Keratinocyte (primary cell): ENCODE results near the gene THRAP3. TPM values are rescaled to one million over a fixed set of nuclear protein-coding genes. Genes with fewer than 3 reads are reported as not detected.

Source experiments
- DNase-seq: peaks from one replicate; pipeline ENCODE4 v3.0.0-alpha.2; 2011; ENCODE audit warnings: low read depth, missing footprints, low spot score
- FAIRE-seq: peaks from 2 replicates; lab custom pipeline; 2011; peaks lifted over from hg19 to GRCh38; lab: Jason Lieb, UNC
- H2AFZ ChIP-seq: 2 replicates; pipeline ENCODE4 v1.6.0; 2012; ENCODE audit warnings: low read length, control low read depth, inconsistent platforms; ENCODE audit not compliant: control insufficient read depth
- H3K27ac ChIP-seq: 2 replicates; pipeline ENCODE4 v1.5.1; 2011; ENCODE audit warnings: low read length; ENCODE audit not compliant: control insufficient read depth, insufficient read depth
- H3K27me3 ChIP-seq: 3 replicates; pipeline ENCODE4 v1.6.0; 2011; ENCODE audit warnings: low read length; ENCODE audit not compliant: control insufficient read depth, insufficient read depth; ENCODE audit errors: extremely low read depth
- H3K36me3 ChIP-seq, 2 experiments: 2 replicates in 1 of 2; 3 replicates in 1 of 2; pipeline ENCODE4 v1.5.1; 2011; ENCODE audit warnings: low read length in 2 of 2, mild to moderate bottlenecking in 1 of 2; ENCODE audit not compliant: control insufficient read depth in 2 of 2, insufficient read depth in 2 of 2; ENCODE audit errors: extremely low read depth in 1 of 2
- H3K4me1 ChIP-seq: 3 replicates; pipeline ENCODE4 v1.5.1; 2011; ENCODE audit warnings: low read length; ENCODE audit not compliant: control insufficient read depth, insufficient read depth; ENCODE audit errors: extremely low read depth
- H3K4me2 ChIP-seq: 3 replicates; pipeline ENCODE4 v1.6.0; 2011; ENCODE audit warnings: low read depth, low read length; ENCODE audit not compliant: control insufficient read depth, insufficient read depth; ENCODE audit errors: extremely low read depth
- H3K4me3 ChIP-seq, 3 experiments: fragments of 200-600 bp in 1 of 3; sonication (generic) in 1 of 3; 2 replicates in 2 of 3; 3 replicates in 1 of 3; pipeline ENCODE4 v1.5.1; 2011 to 2016; ENCODE audit warnings: low read length in 3 of 3, mild to moderate bottlenecking in 3 of 3, control low read depth in 2 of 3, inconsistent platforms in 1 of 3, low read depth in 1 of 3, mixed read lengths in 1 of 3, mixed run types in 1 of 3, moderate library complexity in 1 of 3; ENCODE audit not compliant: control insufficient read depth in 2 of 3, insufficient read depth in 2 of 3; ENCODE audit errors: extremely low read depth in 1 of 3
- H3K79me2 ChIP-seq: 2 replicates; pipeline ENCODE4 v1.6.0; 2012; ENCODE audit warnings: low read length; ENCODE audit not compliant: control insufficient read depth, insufficient read depth
- H3K9ac ChIP-seq: 3 replicates; pipeline ENCODE4 v1.6.0; 2011; ENCODE audit warnings: low read length; ENCODE audit not compliant: control insufficient read depth, insufficient read depth; ENCODE audit errors: extremely low read depth
- H3K9me1 ChIP-seq: 3 replicates; pipeline ENCODE4 v1.6.0; 2011; ENCODE audit warnings: low read length; ENCODE audit not compliant: control insufficient read depth, insufficient read depth; ENCODE audit errors: extremely low read depth
- H3K9me3 ChIP-seq: 2 replicates; pipeline ENCODE4 v1.5.1; 2012; ENCODE audit warnings: low read depth, low read length; ENCODE audit not compliant: control insufficient read depth
- H4K20me1 ChIP-seq: 3 replicates; pipeline ENCODE4 v1.6.0; 2011; ENCODE audit warnings: low read length; ENCODE audit not compliant: control insufficient read depth, insufficient read depth; ENCODE audit errors: extremely low read depth
- EZH2 ChIP-seq: IDR thresholded peaks from one replicate; pipeline ENCODE4 v1.6.1; 2012; ENCODE audit warnings: inconsistent platforms, mild to moderate bottlenecking, low read length, moderate library complexity
- dilution Hi-C: fragments of 300-500 bp; cut with MboI; formaldehyde crosslinking; loops from one replicate; pipeline ENCODE4 v1.7.0; 2020; ENCODE audit warnings: low sequenced_read_pairs; ENCODE audit not compliant: extremely low pct_ligation_motif_present
- polyA plus RNA-seq, 5 experiments: library from polyadenylated mRNA; depleted of rRNA in 3 of 5; stranded (reverse) in 3 of 5; stranded (forward) in 1 of 5; unstranded in 1 of 5; fragments of >200 nt; gene quantifications; 1 replicate in 1 of 5; 2 replicates in 3 of 5; 3 replicates in 1 of 5; pipeline versions ENCODE4 v1.2.1 to v1.2.3, GENCODE V29; 2011 to 2012; ENCODE audit warnings: missing spikeins in 2 of 5, low read depth in 1 of 5, low replicate concordance in 1 of 5
- TF ChIP-seq, protein P1 (sequence below), 3 experiments: IDR thresholded peaks in 1 of 3; conservative IDR thresholded peaks in 1 of 3; optimal IDR thresholded peaks in 1 of 3; 2 replicates in 2 of 3; 3 replicates in 1 of 3; pipeline versions ENCODE3 to v1.5.1; 2011; ENCODE audit warnings: low read length in 3 of 3, mild to moderate bottlenecking in 3 of 3, moderate library complexity in 2 of 3, control low read depth in 1 of 3, inconsistent platforms in 1 of 3; ENCODE audit not compliant: insufficient read depth in 2 of 3; ENCODE audit errors: extremely low read depth in 1 of 3

THRAP3 gene
- polyA plus RNA-seq, 1 donor (not counting 4 experiments of a cell fraction or from before 2014, with no cell fraction given) = 79.6 TPM

- H3K9me3 ChIP-seq = no peaks in the 10 kb centered on the region
- H2AFZ ChIP-seq = no peak overlapping the region
- no peaks in the 10 kb centered on the region for H3K9me1 ChIP-seq
- H3K36me3 ChIP-seq = peaks cover 19 to 44% of the 10 kb centered on the region in 2 experiments
- no peak for DNase-seq
- no peak overlapping the region for H3K4me3 ChIP-seq
- no peaks in the 10 kb centered on the region for H4K20me1 ChIP-seq
- peaks cover 36% of the 10 kb centered on the region for H3K4me1 ChIP-seq
- FAIRE-seq = no peak
- dilution Hi-C loops = no loop called here
- no peaks in the 10 kb centered on the region for H3K27me3 ChIP-seq
- no peak overlapping the region for H3K9ac ChIP-seq
- H3K79me2 ChIP-seq = peaks cover 10% of the 10 kb centered on the region
- H3K27ac ChIP-seq = no peak overlapping the region
- H3K4me2 ChIP-seq = no peak overlapping the region
- TF ChIP-seq EZH2 = no peak
- TF ChIP-seq, protein P1, sequence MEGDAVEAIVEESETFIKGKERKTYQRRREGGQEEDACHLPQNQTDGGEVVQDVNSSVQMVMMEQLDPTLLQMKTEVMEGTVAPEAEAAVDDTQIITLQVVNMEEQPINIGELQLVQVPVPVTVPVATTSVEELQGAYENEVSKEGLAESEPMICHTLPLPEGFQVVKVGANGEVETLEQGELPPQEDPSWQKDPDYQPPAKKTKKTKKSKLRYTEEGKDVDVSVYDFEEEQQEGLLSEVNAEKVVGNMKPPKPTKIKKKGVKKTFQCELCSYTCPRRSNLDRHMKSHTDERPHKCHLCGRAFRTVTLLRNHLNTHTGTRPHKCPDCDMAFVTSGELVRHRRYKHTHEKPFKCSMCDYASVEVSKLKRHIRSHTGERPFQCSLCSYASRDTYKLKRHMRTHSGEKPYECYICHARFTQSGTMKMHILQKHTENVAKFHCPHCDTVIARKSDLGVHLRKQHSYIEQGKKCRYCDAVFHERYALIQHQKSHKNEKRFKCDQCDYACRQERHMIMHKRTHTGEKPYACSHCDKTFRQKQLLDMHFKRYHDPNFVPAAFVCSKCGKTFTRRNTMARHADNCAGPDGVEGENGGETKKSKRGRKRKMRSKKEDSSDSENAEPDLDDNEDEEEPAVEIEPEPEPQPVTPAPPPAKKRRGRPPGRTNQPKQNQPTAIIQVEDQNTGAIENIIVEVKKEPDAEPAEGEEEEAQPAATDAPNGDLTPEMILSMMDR (optimal IDR thresholded peaks at IDR 0.05 in 1 of 3, IDR thresholded peaks at IDR 0.05 in 1 of 3, conservative IDR thresholded peaks at IDR 0.05 in 1 of 3; ENCODE audit: extremely low read depth in 1 of 3, insufficient read depth in 2 of 3, low read length in 3 of 3) = no peak
Observed at GRCh38 chr1:36303650-36304360, 79.6 kb downstream of the THRAP3 start.

DNA sequence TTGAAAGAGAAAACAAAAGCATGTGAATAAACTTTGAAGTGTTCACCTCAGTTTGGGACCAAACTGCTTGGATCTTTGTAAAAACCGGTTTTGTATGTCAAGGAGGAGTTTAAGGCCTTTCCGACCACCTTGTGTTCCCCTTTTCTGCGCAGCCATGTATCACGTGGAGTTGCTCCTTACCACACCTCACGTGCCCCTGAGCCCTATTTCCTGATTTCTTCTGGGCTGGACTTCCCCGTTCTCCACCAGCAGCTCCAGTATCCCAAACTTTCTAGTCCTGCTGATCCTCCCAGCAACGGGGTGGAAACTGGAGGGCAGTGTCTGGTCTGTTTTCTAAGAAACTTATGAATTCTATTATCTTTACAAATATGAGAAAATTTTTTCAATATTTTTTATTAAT, 80.3 kb downstream of the THRAP3 start:
- Histone ChIP-seq H3K9me3 (no peaks in the 10 kb centered on the region), H3K4me2 (no peak overlapping the region), H3K79me2 (peaks cover 10% of the 10 kb centered on the region), H3K27ac (no peak overlapping the region), H3K27me3 (no peaks in the 10 kb centered on the region), H3K4me1 (peaks cover 36% of the 10 kb centered on the region), H4K20me1 (no peaks in the 10 kb centered on the region), H3K9me1 (no peaks in the 10 kb centered on the region), H3K9ac (no peak overlapping the region), H3K36me3 (peaks cover 21 to 45% of the 10 kb centered on the region in 2 experiments), H2AFZ (no peak overlapping the region), H3K4me3 (no peak overlapping the region)
- dilution Hi-C loops = no loop called here
- no peak for DNase-seq
- no peak for FAIRE-seq
- no peak for TF ChIP-seq EZH2
- TF ChIP-seq, protein P1 (optimal IDR thresholded peaks at IDR 0.05 in 1 of 3, IDR thresholded peaks at IDR 0.05 in 1 of 3, conservative IDR thresholded peaks at IDR 0.05 in 1 of 3; ENCODE audit: extremely low read depth in 1 of 3, insufficient read depth in 2 of 3, low read length in 3 of 3) = no peak
